ENCODE results near the gene METTL25.
A peak's percentile ranks its signal among the peaks of the same experiment; 100 is the strongest.

Gene METTL25

GRCh38 chr12:82358200-82359114 lies at the start of gene METTL25, which contains the start of gene CCDC59:
TSS of gene METTL25 (plus strand) at chr12:82358529. CDS start at chr12:82358566, 37 bp downstream.
TSS of gene CCDC59 (minus strand) at chr12:82358387. CDS start at chr12:82358376, 11 bp downstream.
- Mint-ChIP-seq H3K4me1 (peaks cover 53% of the 10 kb centered on the region), H3K36me3 (ENCODE audit: insufficient read depth) (peaks cover 42% of the 10 kb centered on the region)

GRCh38 chr12:82314406-82314892 lies 43.9 kb upstream of the METTL25 start:
- Mint-ChIP-seq H3K36me3 (ENCODE audit: insufficient read depth) (no peaks in the 10 kb centered on the region), H3K9me3 (no peaks in the 10 kb centered on the region), H3K27ac (ENCODE audit: low read depth) (no peak overlapping the region), H3K4me1 (no peaks in the 10 kb centered on the region), H3K27me3 (no peaks in the 10 kb centered on the region), H3K4me3 (no peak overlapping the region)
- DNase-seq (ENCODE audit: low spot score in 2 of 2) (no peak), ATAC-seq (replicated peaks; ENCODE audit: extremely low read depth, poor library complexity, severe bottlenecking) (no peak)

More at GRCh38 chr12:82358200-82359114, at the start of gene METTL25, which contains the start of gene CCDC59:
- Mint-ChIP-seq H3K27me3 (no peaks in the 10 kb centered on the region), H3K27ac (ENCODE audit: low read depth) (peak within 1 kb of the TSS; percentile 99), H3K9me3 (no peaks in the 10 kb centered on the region), H3K4me3 (peak within 1 kb of the TSS; percentile 93)
- ATAC-seq (replicated peaks; ENCODE audit: extremely low read depth, poor library complexity, severe bottlenecking) (peak; percentile 89), DNase-seq (ENCODE audit: low spot score in 2 of 2) (peak; percentile 96)

- H3K4me3 Mint-ChIP-seq: no peak overlapping the region
- no peak for DNase-seq (ENCODE audit: low spot score in 2 of 2)
- no peak for ATAC-seq (replicated peaks; ENCODE audit: extremely low read depth, poor library complexity, severe bottlenecking)
- H3K4me1 Mint-ChIP-seq: no peaks in the 10 kb centered on the region
- no peaks in the 10 kb centered on the region for H3K27me3 Mint-ChIP-seq
- no peaks in the 10 kb centered on the region for H3K9me3 Mint-ChIP-seq
- no peaks in the 10 kb centered on the region for H3K36me3 Mint-ChIP-seq (ENCODE audit: insufficient read depth)
- H3K27ac Mint-ChIP-seq (ENCODE audit: low read depth): no peak overlapping the region
These were observed 39.1 kb upstream of the METTL25 start for GRCh38 chr12:82319276-82319675.

- DNase-seq (ENCODE audit: low spot score in 2 of 2): no peak
- Mint-ChIP-seq H3K36me3 (ENCODE audit: insufficient read depth) (no peaks in the 10 kb centered on the region), H3K9me3 (no peaks in the 10 kb centered on the region), H3K27me3 (no peaks in the 10 kb centered on the region), H3K4me1 (no peaks in the 10 kb centered on the region), H3K4me3 (no peak overlapping the region), H3K27ac (ENCODE audit: low read depth) (no peak overlapping the region)
- ATAC-seq (replicated peaks; ENCODE audit: extremely low read depth, poor library complexity, severe bottlenecking): no peak
These were observed 32.6 kb upstream of the METTL25 start for GRCh38 chr12:82325540-82326336.

- H3K36me3 Mint-ChIP-seq (ENCODE audit: insufficient read depth): no peaks in the 10 kb centered on the region
- DNase-seq (ENCODE audit: low spot score in 2 of 2): no peak
- H3K4me3 Mint-ChIP-seq: no peak overlapping the region
- no peaks in the 10 kb centered on the region for H3K9me3 Mint-ChIP-seq
- H3K4me1 Mint-ChIP-seq: no peaks in the 10 kb centered on the region
- no peak for ATAC-seq (replicated peaks; ENCODE audit: extremely low read depth, poor library complexity, severe bottlenecking)
- no peaks in the 10 kb centered on the region for H3K27me3 Mint-ChIP-seq
- H3K27ac Mint-ChIP-seq (ENCODE audit: low read depth): no peak overlapping the region
These were observed 31.3 kb upstream of the METTL25 start for GRCh38 chr12:82326905-82327503.

GRCh38 chr12:82327861-82328260 lies 30.5 kb upstream of the METTL25 start:
- no peak for ATAC-seq (replicated peaks; ENCODE audit: extremely low read depth, poor library complexity, severe bottlenecking)
- H3K27me3 Mint-ChIP-seq: no peaks in the 10 kb centered on the region
- H3K4me3 Mint-ChIP-seq: no peak overlapping the region

GRCh38 chr12:82329508-82329907 lies 28.8 kb upstream of the METTL25 start:
- DNase-seq (ENCODE audit: low spot score in 2 of 2) (no peak), ATAC-seq (replicated peaks; ENCODE audit: extremely low read depth, poor library complexity, severe bottlenecking) (no peak)
- Mint-ChIP-seq H3K27ac (ENCODE audit: low read depth) (no peak overlapping the region), H3K4me1 (no peaks in the 10 kb centered on the region), H3K36me3 (ENCODE audit: insufficient read depth) (no peaks in the 10 kb centered on the region), H3K4me3 (no peak overlapping the region), H3K9me3 (no peaks in the 10 kb centered on the region), H3K27me3 (peaks cover 10% of the 10 kb centered on the region)

More at GRCh38 chr12:82327861-82328260, 30.5 kb upstream of the METTL25 start:
- Mint-ChIP-seq H3K9me3 (no peaks in the 10 kb centered on the region), H3K4me1 (no peaks in the 10 kb centered on the region), H3K27ac (ENCODE audit: low read depth) (no peak overlapping the region), H3K36me3 (ENCODE audit: insufficient read depth) (no peaks in the 10 kb centered on the region)
- no peak for DNase-seq (ENCODE audit: low spot score in 2 of 2)

- peaks cover 30% of the 10 kb centered on the region for H3K36me3 Mint-ChIP-seq (ENCODE audit: insufficient read depth)
- no peak overlapping the region for H3K4me3 Mint-ChIP-seq
These were observed 8.2 kb upstream of the METTL25 start for GRCh38 chr12:82350161-82350560.

GRCh38 chr12:82351390-82351789 lies 6.9 kb upstream of the METTL25 start:
- Mint-ChIP-seq H3K4me3 (no peak overlapping the region), H3K36me3 (ENCODE audit: insufficient read depth) (peaks cover 37% of the 10 kb centered on the region), H3K27ac (ENCODE audit: low read depth) (no peak overlapping the region), H3K9me3 (no peaks in the 10 kb centered on the region), H3K4me1 (peaks cover 17% of the 10 kb centered on the region), H3K27me3 (no peaks in the 10 kb centered on the region)
- DNase-seq (ENCODE audit: low spot score in 2 of 2) (no peak), ATAC-seq (replicated peaks; ENCODE audit: extremely low read depth, poor library complexity, severe bottlenecking) (no peak)

More at GRCh38 chr12:82350161-82350560, 8.2 kb upstream of the METTL25 start:
- no peak for ATAC-seq (replicated peaks; ENCODE audit: extremely low read depth, poor library complexity, severe bottlenecking)
- H3K27me3 Mint-ChIP-seq: no peaks in the 10 kb centered on the region
- H3K4me1 Mint-ChIP-seq: peaks cover 6% of the 10 kb centered on the region
- H3K27ac Mint-ChIP-seq (ENCODE audit: low read depth): no peak overlapping the region
- no peak for DNase-seq (ENCODE audit: low spot score in 2 of 2)
- no peaks in the 10 kb centered on the region for H3K9me3 Mint-ChIP-seq

- H3K36me3 Mint-ChIP-seq (ENCODE audit: insufficient read depth): peaks cover 45% of the 10 kb centered on the region
- no peaks in the 10 kb centered on the region for H3K9me3 Mint-ChIP-seq
- H3K4me3 Mint-ChIP-seq: peak overlapping the region; percentile 93
- DNase-seq (ENCODE audit: low spot score in 2 of 2): no peak
- H3K27me3 Mint-ChIP-seq: no peaks in the 10 kb centered on the region
- peak overlapping the region; percentile 99 for H3K27ac Mint-ChIP-seq (ENCODE audit: low read depth)
- ATAC-seq (replicated peaks; ENCODE audit: extremely low read depth, poor library complexity, severe bottlenecking): no peak
- peaks cover 48% of the 10 kb centered on the region for H3K4me1 Mint-ChIP-seq
These were observed 989 bp upstream of the METTL25 start for GRCh38 chr12:82357340-82357739.

GRCh38 chr12:82357845-82358199 lies 507 bp upstream of the METTL25 start:
- peak overlapping the region; percentile 93 for H3K4me3 Mint-ChIP-seq
- H3K4me1 Mint-ChIP-seq: peaks cover 53% of the 10 kb centered on the region
- H3K36me3 Mint-ChIP-seq (ENCODE audit: insufficient read depth): peaks cover 45% of the 10 kb centered on the region
- ATAC-seq (replicated peaks; ENCODE audit: extremely low read depth, poor library complexity, severe bottlenecking) (no peak), DNase-seq (ENCODE audit: low spot score in 2 of 2) (no peak)
- H3K27me3 Mint-ChIP-seq: no peaks in the 10 kb centered on the region
- H3K9me3 Mint-ChIP-seq: no peaks in the 10 kb centered on the region
- H3K27ac Mint-ChIP-seq (ENCODE audit: low read depth): peak overlapping the region; percentile 99

- ATAC-seq (replicated peaks; ENCODE audit: extremely low read depth, poor library complexity, severe bottlenecking) (no peak), DNase-seq (ENCODE audit: low spot score in 2 of 2) (no peak)
- no peaks in the 10 kb centered on the region for H3K27me3 Mint-ChIP-seq
- H3K4me1 Mint-ChIP-seq: peaks cover 53% of the 10 kb centered on the region
- H3K36me3 Mint-ChIP-seq (ENCODE audit: insufficient read depth): peaks cover 37% of the 10 kb centered on the region
- H3K9me3 Mint-ChIP-seq: no peaks in the 10 kb centered on the region
- H3K4me3 Mint-ChIP-seq: peak overlapping the region; percentile 93
- H3K27ac Mint-ChIP-seq (ENCODE audit: low read depth): peak overlapping the region; percentile 99
These were observed 768 bp downstream of the METTL25 start for GRCh38 chr12:82359115-82359478.

Data from central memory CD8-positive, alpha-beta T cell (primary cell).